ENCODE data around the gene CFAP54.

The CFAP54 gene

GRCh38 chr12:96880220-96880619 is 390.8 kb downstream of the CFAP54 start (continued):
- no peak for TF ChIP-seq ATF2 (tag by site-specific recombination; IDR thresholded peaks at IDR 0.05; ENCODE audit: low read depth)

GRCh38 chr12:96881608-96882007 is 392.2 kb downstream of the CFAP54 start:
- Histone ChIP-seq H3K36me3 (ENCODE audit: control insufficient read depth in 2 of 2, insufficient read depth in 1 of 2, low read length in 2 of 2) (no peaks in the 10 kb centered on the region), H3K4me3 (ENCODE audit: low read depth, low read length) (no peak overlapping the region), H3K4me1 (ENCODE audit: control insufficient read depth, insufficient read depth, low read length) (no peaks in the 10 kb centered on the region), H3K9me3 (ENCODE audit: control insufficient read depth, insufficient read depth, low read depth, low read length) (no peaks in the 10 kb centered on the region), H3K27ac (ENCODE audit: extremely low read depth, low read depth, low read length) (no peak overlapping the region)
- ChIA-PET POLR2A (no interaction called here), CTCF (no interaction called here)
- no peak for TF ChIP-seq PRDM1 (tag by site-specific recombination; IDR thresholded peaks at IDR 0.05)

- Histone ChIP-seq H3K9me3 (ENCODE audit: control insufficient read depth, insufficient read depth, low read depth, low read length) (no peaks in the 10 kb centered on the region), H3K36me3 (ENCODE audit: control insufficient read depth in 2 of 2, insufficient read depth in 1 of 2, low read length in 2 of 2) (no peaks in the 10 kb centered on the region), H3K27ac (ENCODE audit: extremely low read depth, low read depth, low read length) (no peak overlapping the region), H3K4me3 (ENCODE audit: low read depth, low read length) (no peak overlapping the region), H3K4me1 (ENCODE audit: control insufficient read depth, insufficient read depth, low read length) (no peaks in the 10 kb centered on the region)
- CTCF ChIA-PET = no interaction called here
- TF ChIP-seq AEBP2 (tag by site-specific recombination; IDR thresholded peaks at IDR 0.05; ENCODE audit: borderline replicate concordance) = no peak
- TF ChIP-seq ZNF354C (tag by site-specific recombination; IDR thresholded peaks at IDR 0.05; ENCODE audit: borderline replicate concordance, low read depth) = no peak
- no peak for TF ChIP-seq ZNF639 (tag by site-specific recombination; IDR thresholded peaks at IDR 0.05)
- TF ChIP-seq ZNF549 (tag by site-specific recombination; IDR thresholded peaks at IDR 0.05) = no peak
- TF ChIP-seq ZNF350 (tag by site-specific recombination; IDR thresholded peaks at IDR 0.05) = no peak
- no peak for TF ChIP-seq KLF17 (tag by site-specific recombination; IDR thresholded peaks at IDR 0.05)
- TF ChIP-seq ZNF280D (tag by site-specific recombination; IDR thresholded peaks at IDR 0.05) = no peak
- no peak for TF ChIP-seq SALL2 (tag by site-specific recombination; IDR thresholded peaks at IDR 0.05; ENCODE audit: borderline replicate concordance)
- TF ChIP-seq SP3 (tag by site-specific recombination; IDR thresholded peaks at IDR 0.05) = no peak
- no peak for TF ChIP-seq ZNF174 (tag by site-specific recombination; IDR thresholded peaks at IDR 0.05)
- no peak for TF ChIP-seq ZNF280C (tag by site-specific recombination; IDR thresholded peaks at IDR 0.05)
- TF ChIP-seq ZSCAN18 (tag by site-specific recombination; IDR thresholded peaks at IDR 0.05) = no peak
- TF ChIP-seq INSM2 (tag by site-specific recombination; IDR thresholded peaks at IDR 0.05) = no peak
- no peak for TF ChIP-seq ZNF292 (tag by site-specific recombination; IDR thresholded peaks at IDR 0.05; ENCODE audit: borderline replicate concordance, low read depth)
- TF ChIP-seq ZNF785 (tag by site-specific recombination; IDR thresholded peaks at IDR 0.05) = no peak
- no peak for TF ChIP-seq GLIS1 (tag by site-specific recombination; IDR thresholded peaks at IDR 0.05)
- POLR2A ChIA-PET = no interaction called here
Measured at GRCh38 chr12:96882862-96883261, 393.5 kb downstream of the CFAP54 start.
